Small intestine (tissue), 7 donors: ENCODE measurements around the gene RFC4. TPM values are rescaled to one million over a fixed set of nuclear protein-coding genes. Genes with fewer than 3 reads are reported as not detected.

Experiments used
- DNase-seq, 2 donors: peaks; one replicate each; pipeline versions ENCODE4 v3.0.0 to v3.0.0-alpha.2; 2013
- FAIRE-seq: peaks from 2 replicates; lab custom pipeline; 2012; peaks lifted over from hg19 to GRCh38; lab: Jason Lieb, UNC
- H3K27ac ChIP-seq, 3 donors: one replicate each; pipeline ENCODE4 v1.5.1; 2013; ENCODE audit warnings: low read length in 2 of 3, mild to moderate bottlenecking in 2 of 3, control low read depth in 1 of 3, inconsistent platforms in 1 of 3, low read depth in 1 of 3, moderate library complexity in 1 of 3
- H3K27me3 ChIP-seq, 3 donors: one replicate each; pipeline ENCODE4 v1.6.1; 2013; ENCODE audit warnings: low read length in 3 of 3, inconsistent platforms in 1 of 3; ENCODE audit not compliant: control insufficient read depth in 3 of 3, insufficient read depth in 3 of 3
- H3K36me3 ChIP-seq, 3 donors: one replicate each; pipeline ENCODE4 v1.6.1; 2013; ENCODE audit warnings: low read length in 3 of 3, inconsistent platforms in 1 of 3, low read depth in 1 of 3, mild to moderate bottlenecking in 1 of 3, moderate library complexity in 1 of 3; ENCODE audit not compliant: control insufficient read depth in 3 of 3, insufficient read depth in 2 of 3
- H3K4me1 ChIP-seq, 3 donors: one replicate each; pipeline ENCODE4 v1.6.1; 2013; ENCODE audit warnings: low read length in 2 of 3, inconsistent platforms in 1 of 3, low read depth in 1 of 3, mild to moderate bottlenecking in 1 of 3, moderate library complexity in 1 of 3; ENCODE audit not compliant: control insufficient read depth in 3 of 3, insufficient read depth in 2 of 3
- H3K4me3 ChIP-seq, 3 donors: one replicate each; pipeline ENCODE4 v1.5.1; 2013; ENCODE audit warnings: low read length in 3 of 3, control low read depth in 1 of 3, inconsistent platforms in 1 of 3, low read depth in 1 of 3, mild to moderate bottlenecking in 1 of 3, moderate library complexity in 1 of 3
- H3K9me3 ChIP-seq, 2 donors: one replicate each; pipeline ENCODE4 v1.6.1; 2013; ENCODE audit warnings: low read depth in 1 of 2, low read length in 1 of 2; ENCODE audit not compliant: control insufficient read depth in 2 of 2, insufficient read depth in 1 of 2
- WGBS, 3 donors: extraction: QIAGEN DNeasy Blood & Tissue Kit; methylation state at CpG; one replicate each; pipeline ENCODE4 v1.1.7; 2013; 5-methylcytosine and 5-hydroxymethylcytosine counted together
- polyA plus RNA-seq, 4 donors: library from polyadenylated mRNA; stranded (reverse) in 3 of 4; unstranded in 1 of 4; fragments of 200-250 nt in 3 of 4; fragments of 120-200 nt in 1 of 4; gene quantifications; one replicate each; pipeline versions ENCODE4 v1.2.1 to v1.2.3, GENCODE V29; 2013
- donor health status: healthy with polysubstance abuse.
- donor health status: control.
- donor health status: control.
- donor health status: Bipolar disorder and iron deficiency.
- donor health status: healthy.

The RFC4 gene
- polyA plus RNA-seq, 4 donors: 9.2 to 31.8 (median 17.9) TPM

GRCh38 chr3:186828340-186828739 is 22.1 kb upstream of the RFC4 start:
- FAIRE-seq: no peak
- H3K4me1 ChIP-seq: peaks cover 0 to 12% (median 0%) of the 10 kb centered on the region in 3 donors
- H3K9me3 ChIP-seq: peaks cover 0 to 3% of the 10 kb centered on the region in 2 donors
- H3K27me3 ChIP-seq: peaks cover 2 to 82% (median 32%) of the 10 kb centered on the region in 3 donors
- 20 to 28% (median 26%) methylated on average over 5 of the region's 5 CpGs for WGBS, 3 donors
- no peak for DNase-seq
- H3K27ac ChIP-seq: no peak overlapping the region
- no peaks in the 10 kb centered on the region for H3K36me3 ChIP-seq
- H3K4me3 ChIP-seq: no peak overlapping the region

GRCh38 chr3:186826976-186827857 is 20.9 kb upstream of the RFC4 start:
- WGBS, 3 donors: 2% methylated on average over 61 to 80 of the region's 80 CpGs
- H3K9me3 ChIP-seq: peaks cover 0 to 3% of the 10 kb centered on the region in 2 donors
- peaks cover 2 to 84% (median 32%) of the 10 kb centered on the region in 3 donors for H3K27me3 ChIP-seq
- H3K36me3 ChIP-seq: no peaks in the 10 kb centered on the region
- DNase-seq (peak; percentile 81 to 92), FAIRE-seq (no peak)
- H3K27ac ChIP-seq: no peak overlapping the region
- H3K4me1 ChIP-seq: peaks cover 0 to 12% (median 0%) of the 10 kb centered on the region in 3 donors
- H3K4me3 ChIP-seq: peak overlapping the region; percentile 37 to 78 (median 56)

- Histone ChIP-seq H3K4me3 (peak overlapping the region in 1 of 3 donors; percentile 78), H3K27me3 (peaks cover 2 to 81% (median 30%) of the 10 kb centered on the region in 3 donors), H3K9me3 (peaks cover 0 to 3% of the 10 kb centered on the region in 2 donors), H3K4me1 (peaks cover 0 to 12% (median 0%) of the 10 kb centered on the region in 3 donors), H3K27ac (no peak overlapping the region), H3K36me3 (no peaks in the 10 kb centered on the region)
- DNase-seq (peak in 1 of 2 donors; percentile 26), FAIRE-seq (no peak)
- 11 to 13% (median 12%) methylated on average over 14 of the region's 14 CpGs for WGBS, 3 donors
Measured at GRCh38 chr3:186826410-186826975, 20.2 kb upstream of the RFC4 start.

- Histone ChIP-seq H3K9me3 (peaks cover 0 to 2% of the 10 kb centered on the region in 2 donors), H3K27ac (no peak overlapping the region), H3K27me3 (peaks cover 2 to 76% (median 27%) of the 10 kb centered on the region in 3 donors), H3K4me3 (no peak overlapping the region), H3K4me1 (peaks cover 0 to 12% (median 0%) of the 10 kb centered on the region in 3 donors), H3K36me3 (no peaks in the 10 kb centered on the region)
- no peak for FAIRE-seq
- DNase-seq: no peak
- 19 to 27% (median 23%) methylated on average over 11 of the region's 11 CpGs for WGBS, 3 donors
Measured at GRCh38 chr3:186825872-186826409, 19.7 kb upstream of the RFC4 start.

GRCh38 chr3:186825294-186825821 is 19.1 kb upstream of the RFC4 start:
- H3K27ac ChIP-seq: no peak overlapping the region
- no peak overlapping the region for H3K4me3 ChIP-seq
- no peak for FAIRE-seq
- 7 to 10% (median 8%) methylated on average over 23 of the region's 23 CpGs for WGBS, 3 donors
- peaks cover 0 to 71% (median 25%) of the 10 kb centered on the region in 3 donors for H3K27me3 ChIP-seq
- no peaks in the 10 kb centered on the region for H3K9me3 ChIP-seq
- peaks cover 0 to 12% (median 0%) of the 10 kb centered on the region in 3 donors for H3K4me1 ChIP-seq
- peak in 1 of 2 donors; percentile 30 for DNase-seq
- no peaks in the 10 kb centered on the region for H3K36me3 ChIP-seq

GRCh38 chr3:186824430-186825139 is 18.3 kb upstream of the RFC4 start:
- H3K4me1 ChIP-seq: peaks cover 0 to 12% (median 0%) of the 10 kb centered on the region in 3 donors
- H3K27ac ChIP-seq: no peak overlapping the region
- H3K27me3 ChIP-seq: peaks cover 0 to 64% (median 20%) of the 10 kb centered on the region in 3 donors
- H3K36me3 ChIP-seq: no peaks in the 10 kb centered on the region
- H3K4me3 ChIP-seq: no peak overlapping the region
- WGBS, 3 donors: 22 to 34% (median 30%) methylated on average over 17 to 18 of the region's 18 CpGs
- H3K9me3 ChIP-seq: no peaks in the 10 kb centered on the region
- DNase-seq (peak in 1 of 2 donors; percentile 31), FAIRE-seq (no peak)

- no peaks in the 10 kb centered on the region for H3K9me3 ChIP-seq
- 61 to 77% (median 63%) methylated on average over 2 of the region's 2 CpGs for WGBS, 3 donors
- FAIRE-seq: no peak
Measured at GRCh38 chr3:186823386-186823785, 17.1 kb upstream of the RFC4 start.

More at GRCh38 chr3:186823386-186823785, 17.1 kb upstream of the RFC4 start:
- no peaks in the 10 kb centered on the region for H3K36me3 ChIP-seq
- no peak overlapping the region for H3K4me3 ChIP-seq
- peaks cover 0 to 12% (median 0%) of the 10 kb centered on the region in 3 donors for H3K4me1 ChIP-seq
- no peak overlapping the region for H3K27ac ChIP-seq
- no peak for DNase-seq
- H3K27me3 ChIP-seq: peaks cover 0 to 53% (median 15%) of the 10 kb centered on the region in 3 donors
